IMR-90 (cell line): ENCODE results near the gene SWAP70. TPM values are rescaled to one million over a fixed set of nuclear protein-coding genes. Genes with fewer than 3 reads are reported as not detected.

Experiments used
- ATAC-seq: fragments of 200-7000 bp; cut with Tn5 transposase; 2 replicates; pipeline ENCODE4 v1.9.1; 2020; ENCODE audit warnings: low read depth, mild to moderate bottlenecking, moderate library complexity
- BruUV-seq: library from RNA; stranded (reverse); fragments of 400-500 nt; replicated peaks from 2 replicates; lab custom pipeline; 2021; lab: Mats Ljungman, UMichigan
- CTCF ChIA-PET: fragments of 300-600 bp; formaldehyde crosslinking; extraction: SDS; loops from one replicate; lab custom pipeline; 2021; ENCODE audit warnings: antibody characterized with exemption; lab: Yijun Ruan, JAX
- POLR2A ChIA-PET: fragments of 300-600 bp; sonication (Branson Sonifier 250); formaldehyde crosslinking; loops from one replicate; lab custom pipeline; 2022; ENCODE audit warnings: antibody characterized with exemption; ENCODE audit not compliant: unreplicated experiment; lab: Charles Lee
- DNase-seq: peaks from one replicate; pipeline ENCODE4 v3.0.0; 2013
- H2AFZ ChIP-seq: replicated peaks from 2 replicates; pipeline ENCODE3; 2013; ENCODE audit warnings: low read length, mild to moderate bottlenecking; ENCODE audit not compliant: poor library complexity
- H2AK5ac ChIP-seq: 2 replicates; pipeline ENCODE4 v1.6.1; 2013; ENCODE audit warnings: low read depth, low read length, inconsistent platforms
- H2AK9ac ChIP-seq: replicated peaks from 2 replicates; pipeline ENCODE3; 2013; ENCODE audit warnings: mild to moderate bottlenecking, low read depth, low read length, moderate library complexity; ENCODE audit not compliant: poor library complexity
- H2BK120ac ChIP-seq: 2 replicates; pipeline ENCODE4 v1.6.1; 2013; ENCODE audit warnings: low read depth, low read length, inconsistent platforms
- H2BK15ac ChIP-seq: 3 replicates; pipeline ENCODE4 v1.6.1; 2013; ENCODE audit warnings: low read depth, low read length, inconsistent platforms
- H2BK20ac ChIP-seq: 2 replicates; pipeline ENCODE4 v1.6.1; 2013; ENCODE audit warnings: low read depth, mild to moderate bottlenecking, inconsistent platforms, low read length, moderate library complexity
- H2BK5ac ChIP-seq: 2 replicates; pipeline ENCODE4 v1.6.1; 2013; ENCODE audit warnings: mild to moderate bottlenecking, low read depth, low read length, inconsistent platforms; ENCODE audit not compliant: poor library complexity, severe bottlenecking
- H3K14ac ChIP-seq: replicated peaks from 2 replicates; pipeline ENCODE4 v1.6.1; 2013; ENCODE audit warnings: low read depth, low read length, inconsistent platforms
- H3K18ac ChIP-seq: 2 replicates; pipeline ENCODE4 v1.6.1; 2013; ENCODE audit warnings: low read depth, low read length, control low read depth
- H3K23ac ChIP-seq: 2 replicates; pipeline ENCODE4 v1.6.1; 2013; ENCODE audit warnings: low read depth, low read length, inconsistent platforms
- H3K27ac ChIP-seq: 2 replicates; pipeline ENCODE4 v1.5.1; 2013; ENCODE audit warnings: mild to moderate bottlenecking, control low read depth, low read length; ENCODE audit not compliant: insufficient read depth
- H3K27me3 ChIP-seq: 2 replicates; pipeline ENCODE4 v1.6.1; 2013; ENCODE audit warnings: low read length; ENCODE audit not compliant: control insufficient read depth, insufficient read depth
- H3K36me3 ChIP-seq: 2 replicates; pipeline ENCODE4 v1.6.1; 2013; ENCODE audit warnings: low read length, mixed read lengths; ENCODE audit not compliant: control insufficient read depth, insufficient read depth
- H3K4ac ChIP-seq: 2 replicates; pipeline ENCODE4 v1.6.1; 2013; ENCODE audit warnings: low read depth, low read length, inconsistent platforms
- H3K4me1 ChIP-seq: 2 replicates; pipeline ENCODE4 v1.6.1; 2013; ENCODE audit warnings: low read length, mixed read lengths; ENCODE audit not compliant: control insufficient read depth, insufficient read depth
- H3K4me2 ChIP-seq: 2 replicates; pipeline ENCODE4 v1.6.1; 2013; ENCODE audit warnings: low read depth, mild to moderate bottlenecking, control low read depth, low read length, moderate library complexity
- H3K4me3 ChIP-seq: 2 replicates; pipeline ENCODE4 v1.5.1; 2013; ENCODE audit warnings: low read depth, mild to moderate bottlenecking, control low read depth, low read length, moderate library complexity; ENCODE audit not compliant: insufficient read depth
- H3K56ac ChIP-seq: 2 replicates; pipeline ENCODE4 v1.6.1; 2013; ENCODE audit warnings: low read length, inconsistent platforms; ENCODE audit not compliant: insufficient read depth; ENCODE audit errors: extremely low read depth
- H3K79me1 ChIP-seq, 2 experiments: 2 replicates each; pipeline ENCODE4 v1.6.1; 2013; ENCODE audit warnings: low read length in 2 of 2, inconsistent platforms in 1 of 2, low read depth in 1 of 2
- H3K9ac ChIP-seq: 2 replicates; pipeline ENCODE4 v1.6.1; 2013; ENCODE audit warnings: low read depth, low read length, control low read depth
- H3K9me1 ChIP-seq: 2 replicates; pipeline ENCODE4 v1.6.1; 2013; ENCODE audit warnings: low read length, inconsistent platforms; ENCODE audit not compliant: insufficient read depth
- H3K9me3 ChIP-seq: 2 replicates; pipeline ENCODE4 v1.6.1; 2013; ENCODE audit warnings: low read length; ENCODE audit not compliant: control insufficient read depth, insufficient read depth
- H4K20me1 ChIP-seq: 2 replicates; pipeline ENCODE4 v1.6.1; 2013; ENCODE audit warnings: low read length, inconsistent platforms; ENCODE audit not compliant: insufficient read depth
- H4K5ac ChIP-seq: 2 replicates; pipeline ENCODE4 v1.6.1; 2013; ENCODE audit warnings: mild to moderate bottlenecking, low read depth, low read length, control low read depth
- H4K8ac ChIP-seq, 2 experiments: 2 replicates each; pipeline ENCODE4 v1.6.1; 2013; ENCODE audit warnings: low read depth in 2 of 2, low read length in 2 of 2, control low read depth in 1 of 2, inconsistent platforms in 1 of 2
- H4K91ac ChIP-seq: 2 replicates; pipeline ENCODE4 v1.6.1; 2013; ENCODE audit warnings: low read depth, low read length, inconsistent platforms; ENCODE audit not compliant: insufficient read depth
- MAFK ChIP-seq: IDR thresholded peaks from 2 replicates; pipeline ENCODE4 v1.6.1; 2012; ENCODE audit warnings: low read depth, low read length, improper control_type of control experiment
- RFX5 ChIP-seq: IDR thresholded peaks from 2 replicates; pipeline ENCODE4 v1.8.0; 2012; ENCODE audit warnings: low read depth, mild to moderate bottlenecking, low read length, moderate library complexity
- WGBS, 2 experiments: methylation state at CpG; one replicate each; pipeline versions ENCODE4 v1.1.5 to v1.1.7; 2013; ENCODE audit warnings: missing lambda C conversion rate in 2 of 2; ENCODE audit not compliant: insufficient read length in 1 of 2; ENCODE audit errors: extremely low coverage in 2 of 2; 5-methylcytosine and 5-hydroxymethylcytosine counted together
- dilution Hi-C: fragments of 300-500 bp; cut with HindIII; formaldehyde crosslinking; loops from one replicate; pipeline ENCODE4 v1.14.3; 2018; ENCODE audit warnings: low sequenced_read_pairs; ENCODE audit not compliant: unreplicated experiment
- in situ Hi-C: fragments of 300-500 bp; cut with MboI; formaldehyde crosslinking; loops from 3 replicates; pipeline ENCODE4 v1.14.3; 2019; ENCODE audit warnings: low sequenced_read_pairs, inconsistent platforms, mixed read lengths
- intact Hi-C: fragments of 100-400 bp; cut with micrococcal nuclease; formaldehyde crosslinking; loops from 2 replicates; pipeline ENCODE4 v1.10.0; 2022
- polyA plus RNA-seq, 3 experiments: library from polyadenylated mRNA; depleted of rRNA; stranded (reverse); fragments of >200 nt; gene quantifications; 2 replicates each; pipeline ENCODE4 v1.2.3, GENCODE V29; 2012; ENCODE audit warnings: low replicate concordance in 1 of 3
- total RNA-seq: library from RNA; depleted of rRNA; stranded (reverse); fragments of >200 nt; gene quantifications from 2 replicates; pipeline ENCODE4 v1.2.3, GENCODE V29; 2012

Gene SWAP70
- total and polyA plus RNA-seq, 2 of the 4 experiments (the other 2 are of a cell fraction) = 15.5 to 19.9 TPM

DNA sequence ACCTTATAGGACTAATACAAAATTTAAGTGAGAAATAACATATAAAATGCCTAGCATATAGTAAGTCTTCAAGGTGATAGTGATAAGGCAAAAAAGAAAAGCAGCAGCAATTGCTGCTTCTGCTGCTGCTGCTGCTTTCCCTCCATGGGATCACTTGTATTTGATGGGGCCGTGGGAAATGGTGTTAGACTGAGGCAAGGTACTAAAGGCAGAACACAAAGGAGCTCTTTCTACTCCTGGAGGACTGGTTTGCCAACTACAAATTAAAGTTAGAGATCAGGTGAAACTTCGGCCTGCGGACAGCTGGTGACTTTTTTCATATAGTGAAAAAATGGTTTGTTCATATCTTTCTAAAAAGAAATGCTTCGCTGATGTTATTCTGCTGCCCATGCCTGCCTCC lies 46.3 kb downstream of the SWAP70 start:
- peaks cover 3% of the 10 kb centered on the region; the same call in 1 of the 2 replicates for H3K4me1 ChIP-seq
- dilution Hi-C loops = no loop called here

More for the DNA sequence above, 46.3 kb downstream of the SWAP70 start:
- Histone ChIP-seq H3K4ac (no peak overlapping the region), H3K79me1 (peaks cover 28 to 74% of the 10 kb centered on the region in 2 experiments), H2BK5ac (no peak overlapping the region), H3K36me3 (0 out of 2 replicates have a peak, but pooled peaks cover under 1% of the 10 kb centered on the region), H4K8ac (no peak overlapping the region), H3K18ac (no peak overlapping the region), H4K91ac (no peak overlapping the region), H2AFZ (no peak overlapping the region), H3K9me1 (peaks cover 13% of the 10 kb centered on the region), H2BK20ac (no peak overlapping the region), H3K23ac (no peak overlapping the region), H3K27me3 (no peaks in the 10 kb centered on the region), H2BK15ac (no peak overlapping the region), H2AK9ac (no peak overlapping the region), H3K9me3 (no peaks in the 10 kb centered on the region), H3K27ac (no peak overlapping the region), H3K9ac (no peak overlapping the region), H3K56ac (no peak overlapping the region), H2BK120ac (no peak overlapping the region), H3K4me2 (no peak overlapping the region), H3K14ac (no peak overlapping the region), H4K5ac (no peak overlapping the region), H2AK5ac (no peak overlapping the region), H3K4me3 (no peak overlapping the region), H4K20me1 (peaks cover 28% of the 10 kb centered on the region; the same call in 1 of the 2 replicates)
- intact Hi-C loops (no loop called here), in situ Hi-C loops (no loop called here)
- TF ChIP-seq RFX5 = no peak
- TF ChIP-seq MAFK = no peak
- ATAC-seq (no peak), DNase-seq (no peak)
- CTCF ChIA-PET = no interaction called here
- WGBS, 2 experiments = no CpG with 5 or more reads among the region's 4 CpGs
- POLR2A ChIA-PET = no interaction called here
- BruUV-seq = no TSS peak
